Body of pancreas (tissue), 4 donors: Measurements from ENCODE around the gene PCSK9. TPM values are rescaled to one million over a fixed set of nuclear protein-coding genes. Genes with fewer than 3 reads are reported as not detected.

ENCODE experiments used
- ATAC-seq: fragments of 150-250 bp; one replicate; pipeline ENCODE4 v1.9.1; 2016
- DNase-seq, 4 donors: peaks; one replicate each; pipeline ENCODE4 v3.0.0-alpha.2; 2019
- H3K27ac ChIP-seq, 4 donors: fragments of 200-600 bp; sonication (generic); 1 replicate in 3 of 4; 2 replicates in 1 of 4; pipeline versions ENCODE4 v1.5.1 to v1.6.1; 2016 to 2019; ENCODE audit warnings: mild to moderate bottlenecking in 1 of 4, mixed read lengths in 1 of 4, moderate library complexity in 1 of 4
- H3K27me3 ChIP-seq, 2 donors: fragments of 200-600 bp; sonication (generic); one replicate each; pipeline ENCODE4 v1.6.0; 2016; ENCODE audit warnings: mild to moderate bottlenecking in 1 of 2
- H3K36me3 ChIP-seq, 2 donors: fragments of 200-600 bp; sonication (generic); replicated peaks in 1 of 2; 2 replicates each; pipeline ENCODE4 v1.5.1; 2016; ENCODE audit warnings: low read depth in 2 of 2; ENCODE audit not compliant: insufficient read depth in 1 of 2
- H3K4me1 ChIP-seq: fragments of 200-600 bp; sonication (generic); one replicate; pipeline ENCODE4 v1.6.0; 2016
- H3K4me3 ChIP-seq, 2 donors: fragments of 200-600 bp; sonication (generic); 1 replicate in 1 of 2; 2 replicates in 1 of 2; pipeline ENCODE4 v1.5.1; 2016 to 2019
- H3K9me3 ChIP-seq, 3 donors: fragments of 200-600 bp; sonication (generic); 1 replicate in 2 of 3; 2 replicates in 1 of 3; pipeline ENCODE4 v1.5.1; 2016
- CTCF ChIP-seq, 7 experiments: fragments of 450-650 bp in 4 of 7; fragments of 200-600 bp in 3 of 7; sonication (generic) in 3 of 7; IDR thresholded peaks; one replicate each; pipeline ENCODE4 v1.5.1; 2016 to 2019; ENCODE audit warnings: antibody characterized with exemption in 7 of 7
- POLR2A ChIP-seq, 3 donors: fragments of 450-650 bp; IDR thresholded peaks; one replicate each; pipeline ENCODE4 v1.6.1; 2016; ENCODE audit warnings: antibody characterized with exemption in 3 of 3, mild to moderate bottlenecking in 2 of 3
- WGBS, 2 donors: methylation state at CpG; one replicate each; pipeline ENCODE4 v1.1.5; 2017; 5-methylcytosine and 5-hydroxymethylcytosine counted together
- intact Hi-C: fragments of 100-400 bp; cut with DNase I; formaldehyde crosslinking; loops from one replicate; pipeline ENCODE4 v1.15.1; 2023
- total RNA-seq, 2 donors: library from RNA; depleted of rRNA; stranded (reverse); fragments of >200 nt; gene quantifications; one replicate each; pipeline ENCODE4 v1.1.0, GENCODE V29; 2016

The PCSK9 gene
- 10 to 100 TPM in 1 of 2 donors, 1 to 10 TPM in 1; 6.0 to 13.8 TPM for total RNA-seq

GRCh38 chr1:55039342-55040082 is at the start of gene PCSK9:
Gene PCSK9 (plus strand): TSS chr1:55039548. CDS start chr1:55039838, 290 bp downstream.
- TF ChIP-seq POLR2A (IDR thresholded peaks at IDR 0.05) (peak; percentile 43 to 58 (median 45)), CTCF (IDR thresholded peaks at IDR 0.05) (no peak)
- H3K9me3 ChIP-seq = no peaks in the 10 kb centered on the region
- 0 to 3% methylated on average over 5 to 62 of the region's 67 CpGs for WGBS, 2 donors
- H3K4me1 ChIP-seq = peaks cover 28% of the 10 kb centered on the region
- ATAC-seq = peak; percentile 58
- no peaks in the 10 kb centered on the region for H3K27me3 ChIP-seq
- peak within 1 kb of the TSS; percentile 33 to 83 (median 57) for H3K27ac ChIP-seq
- H3K36me3 ChIP-seq = no peaks in the 10 kb centered on the region
- peak within 1 kb of the TSS; percentile 14 to 23 for H3K4me3 ChIP-seq
- intact Hi-C loops = no loop called here
- peak; percentile 37 to 74 (median 52) for DNase-seq

- DNase-seq = no peak
- no peak overlapping the region for H3K27ac ChIP-seq
- intact Hi-C loops = no loop called here
- ATAC-seq = no peak
- H3K4me3 ChIP-seq = no peak overlapping the region
- H3K27me3 ChIP-seq = no peaks in the 10 kb centered on the region
- WGBS, 2 donors = 77 to 83% methylated on average over 11 to 12 of the region's 13 CpGs
- H3K4me1 ChIP-seq = peaks cover 6% of the 10 kb centered on the region
- no peak for TF ChIP-seq POLR2A (IDR thresholded peaks at IDR 0.05)
- H3K9me3 ChIP-seq = no peaks in the 10 kb centered on the region
- H3K36me3 ChIP-seq = no peaks in the 10 kb centered on the region
Measured at GRCh38 chr1:54989968-54990810, 49.2 kb upstream of the PCSK9 start.

GRCh38 chr1:54990916-54991315 is 48.4 kb upstream of the PCSK9 start:
- no peaks in the 10 kb centered on the region for H3K27me3 ChIP-seq
- WGBS, 2 donors = 59 to 79% methylated on average over 3 to 4 of the region's 4 CpGs
- peaks cover 6% of the 10 kb centered on the region for H3K4me1 ChIP-seq
- no peaks in the 10 kb centered on the region for H3K36me3 ChIP-seq
- H3K9me3 ChIP-seq = no peaks in the 10 kb centered on the region
- DNase-seq (no peak), ATAC-seq (no peak)
- no peak overlapping the region for H3K27ac ChIP-seq
- intact Hi-C loops = no loop called here
- H3K4me3 ChIP-seq = no peak overlapping the region
- TF ChIP-seq CTCF (IDR thresholded peaks at IDR 0.05) (no peak), POLR2A (IDR thresholded peaks at IDR 0.05) (no peak)

GRCh38 chr1:54991939-54992338 is 47.4 kb upstream of the PCSK9 start:
- Histone ChIP-seq H3K9me3 (no peaks in the 10 kb centered on the region), H3K4me1 (peaks cover 14% of the 10 kb centered on the region), H3K36me3 (no peaks in the 10 kb centered on the region), H3K27ac (no peak overlapping the region), H3K27me3 (peaks cover 0 to 1% of the 10 kb centered on the region in 2 donors), H3K4me3 (no peak overlapping the region)
- WGBS, 2 donors = 55 to 67% methylated on average over 10 to 12 of the region's 12 CpGs
- intact Hi-C loops = no loop called here
- ATAC-seq = no peak
- DNase-seq = no peak
- TF ChIP-seq POLR2A (IDR thresholded peaks at IDR 0.05) (no peak), CTCF (IDR thresholded peaks at IDR 0.05) (no peak)

GRCh38 chr1:54993140-54993539 is 46.2 kb upstream of the PCSK9 start:
- 88 to 92% methylated on average over 5 to 6 of the region's 6 CpGs for WGBS, 2 donors
- Histone ChIP-seq H3K4me3 (no peak overlapping the region), H3K9me3 (no peaks in the 10 kb centered on the region), H3K27ac (no peak overlapping the region), H3K27me3 (peaks cover 0 to 9% of the 10 kb centered on the region in 2 donors), H3K4me1 (peaks cover 17% of the 10 kb centered on the region), H3K36me3 (no peaks in the 10 kb centered on the region)
- intact Hi-C loops = no loop called here
- no peak for TF ChIP-seq POLR2A (IDR thresholded peaks at IDR 0.05)
- TF ChIP-seq CTCF (IDR thresholded peaks at IDR 0.05) = no peak
- no peak for DNase-seq
- ATAC-seq = no peak
